ENCODE data around the gene CTBP2.

- TF ChIP-seq CTCF (IDR thresholded peaks at IDR 0.05) (no peak), EZH2 (IDR thresholded peaks at IDR 0.05) (no peak), EZH2phosphoT487 (IDR thresholded peaks at IDR 0.05) (no peak)
Measured at GRCh38 chr10:125063256-125063925, 97.0 kb downstream of the CTBP2 start.

Data from neural progenitor cell (in vitro differentiated cells).